ENCODE results near the gene UGP2. TPM values are rescaled to one million over a fixed set of nuclear protein-coding genes. Genes with fewer than 3 reads are reported as not detected.

UGP2 gene
- total and polyA plus RNA-seq, 5 donors from 2014 or later, result 118 to 279 (median 210) TPM

DNA sequence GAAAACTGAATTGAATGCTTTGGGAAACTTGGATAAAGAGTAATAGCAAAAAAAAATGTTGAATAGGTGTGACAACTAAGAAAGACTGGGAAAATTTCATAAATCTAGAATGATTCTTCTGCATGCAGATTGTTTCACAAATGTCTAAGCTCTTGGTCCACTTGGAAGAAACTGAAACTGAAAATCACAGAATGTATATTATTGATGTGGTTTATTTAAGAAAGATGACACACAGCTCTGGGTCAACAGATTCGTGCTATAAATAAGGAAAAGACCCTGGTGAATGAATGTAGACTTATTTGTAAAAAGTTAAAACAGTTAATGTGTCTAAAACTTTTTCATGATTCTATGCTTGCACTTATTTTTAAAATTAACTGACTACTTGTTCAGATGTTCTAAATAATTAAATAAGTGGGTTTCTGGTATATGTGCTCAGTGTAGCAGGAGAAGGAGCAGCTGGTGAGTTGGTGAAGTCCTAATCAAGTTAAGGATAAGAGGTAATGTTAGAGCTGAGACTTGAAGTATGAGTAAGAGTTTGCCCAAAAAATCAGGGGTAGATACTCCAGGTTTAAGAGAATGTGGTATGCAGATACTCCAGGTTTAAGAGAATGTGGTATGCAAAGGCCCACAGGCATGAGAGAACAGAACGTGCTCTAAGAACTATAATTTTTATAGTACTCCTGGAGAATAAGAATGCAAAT, 24.5 kb downstream of the UGP2 start:
- DNase-seq, result peak in 2 of 3 donors; percentile 19 to 68
- peak overlapping the region; percentile 56 for H3K4me3 ChIP-seq (ENCODE audit: low read depth, low read length)
- Mint-ChIP-seq H3K4me1 (peaks cover 34 to 62% (median 50%) of the 10 kb centered on the region in 4 donors), H3K9me3 (no peaks in the 10 kb centered on the region), H3K27me3 (no peaks in the 10 kb centered on the region), H3K4me3 (peak overlapping the region in 1 of 4 donors; percentile 25), H3K36me3 (peaks cover 28% of the 10 kb centered on the region), H3K27ac (peak overlapping the region; percentile 75 to 86 (median 84))
- no peaks in the 10 kb centered on the region for H3K9me3 ChIP-seq (ENCODE audit: control insufficient read depth in 2 of 2, low read length in 2 of 2)
- peak overlapping the region; percentile 52 for H3K27ac ChIP-seq (ENCODE audit: insufficient read depth, low read length, poor library complexity, severe bottlenecking)
- no peaks in the 10 kb centered on the region for H3K27me3 ChIP-seq (ENCODE audit: control insufficient read depth, insufficient read depth, low read length)
- peaks cover 24% of the 10 kb centered on the region for H3K4me1 ChIP-seq (ENCODE audit: control insufficient read depth, insufficient read depth, low read length, poor library complexity, severe bottlenecking)
- peaks cover 52% of the 10 kb centered on the region for H3K36me3 ChIP-seq (ENCODE audit: control insufficient read depth, insufficient read depth, low read length)
- peak; percentile 51 to 70 for ATAC-seq (ENCODE audit: low read depth in 2 of 2)

DNA sequence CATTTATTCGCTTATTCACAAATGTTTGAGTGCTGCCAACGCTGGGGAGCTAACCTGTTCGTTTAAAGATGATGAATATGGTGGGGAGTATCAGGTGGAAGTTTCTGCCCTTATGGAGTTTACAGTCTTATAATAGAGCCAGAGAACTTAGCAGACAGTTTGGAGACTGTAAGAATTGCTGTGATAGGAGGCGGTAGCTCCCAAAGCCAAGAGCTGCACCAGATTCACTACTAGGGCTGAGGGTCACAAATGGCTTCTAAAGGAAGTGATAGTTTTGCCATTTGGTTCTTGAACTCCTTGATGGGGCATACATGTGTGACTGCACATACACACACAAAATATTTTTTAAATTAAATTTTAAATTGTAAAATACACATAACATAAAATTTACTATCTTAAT, 29.0 kb downstream of the UGP2 start:
- Histone ChIP-seq H3K9me3 (ENCODE audit: control insufficient read depth in 2 of 2, low read length in 2 of 2) (no peaks in the 10 kb centered on the region), H3K27ac (ENCODE audit: insufficient read depth, low read length, poor library complexity, severe bottlenecking) (no peak overlapping the region), H3K36me3 (ENCODE audit: control insufficient read depth, insufficient read depth, low read length) (peaks cover 52% of the 10 kb centered on the region), H3K27me3 (ENCODE audit: control insufficient read depth, insufficient read depth, low read length) (no peaks in the 10 kb centered on the region), H3K4me1 (ENCODE audit: control insufficient read depth, insufficient read depth, low read length, poor library complexity, severe bottlenecking) (peaks cover 15% of the 10 kb centered on the region), H3K4me3 (ENCODE audit: low read depth, low read length) (no peak overlapping the region)
- Mint-ChIP-seq H3K4me3 (no peak overlapping the region), H3K27ac (no peak overlapping the region), H3K36me3 (peaks cover 37% of the 10 kb centered on the region), H3K4me1 (peaks cover 56 to 72% (median 58%) of the 10 kb centered on the region in 4 donors), H3K9me3 (peaks cover 0 to 2% (median 0%) of the 10 kb centered on the region in 7 donors), H3K27me3 (no peaks in the 10 kb centered on the region)
- ATAC-seq (ENCODE audit: low read depth in 2 of 2) (no peak), DNase-seq (no peak)

DNA sequence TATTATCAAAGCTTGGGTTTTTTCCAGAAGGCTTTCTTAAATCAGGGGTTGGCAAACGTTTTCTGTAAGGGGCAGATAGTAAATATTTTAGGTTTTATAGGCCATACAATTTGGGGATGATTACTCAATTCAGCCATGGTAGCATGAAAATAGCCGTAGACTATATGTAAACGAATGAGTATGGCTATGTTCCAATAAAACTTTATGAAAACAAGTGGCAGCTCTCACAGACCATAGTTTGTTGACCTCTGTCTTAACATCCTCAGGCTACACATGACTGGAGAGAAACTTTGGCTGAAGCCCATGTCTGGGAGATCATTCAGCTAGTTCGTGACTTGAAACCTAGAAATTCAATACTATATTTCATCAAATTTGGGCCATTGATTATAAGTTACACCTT, 30.2 kb downstream of the UGP2 start:
- Histone ChIP-seq H3K27me3 (ENCODE audit: control insufficient read depth, insufficient read depth, low read length) (no peaks in the 10 kb centered on the region), H3K4me1 (ENCODE audit: control insufficient read depth, insufficient read depth, low read length, poor library complexity, severe bottlenecking) (peaks cover 4% of the 10 kb centered on the region), H3K9me3 (ENCODE audit: control insufficient read depth in 2 of 2, low read length in 2 of 2) (no peaks in the 10 kb centered on the region), H3K27ac (ENCODE audit: insufficient read depth, low read length, poor library complexity, severe bottlenecking) (no peak overlapping the region), H3K4me3 (ENCODE audit: low read depth, low read length) (no peak overlapping the region), H3K36me3 (ENCODE audit: control insufficient read depth, insufficient read depth, low read length) (peaks cover 46% of the 10 kb centered on the region)
- Mint-ChIP-seq H3K27me3 (no peaks in the 10 kb centered on the region), H3K4me3 (no peak overlapping the region), H3K9me3 (peaks cover 0 to 2% (median 0%) of the 10 kb centered on the region in 7 donors), H3K27ac (peak overlapping the region in 1 of 3 donors; percentile 5), H3K36me3 (peaks cover 45% of the 10 kb centered on the region), H3K4me1 (peaks cover 47 to 73% (median 56%) of the 10 kb centered on the region in 4 donors)
- DNase-seq (no peak), ATAC-seq (ENCODE audit: low read depth in 2 of 2) (no peak)

DNA sequence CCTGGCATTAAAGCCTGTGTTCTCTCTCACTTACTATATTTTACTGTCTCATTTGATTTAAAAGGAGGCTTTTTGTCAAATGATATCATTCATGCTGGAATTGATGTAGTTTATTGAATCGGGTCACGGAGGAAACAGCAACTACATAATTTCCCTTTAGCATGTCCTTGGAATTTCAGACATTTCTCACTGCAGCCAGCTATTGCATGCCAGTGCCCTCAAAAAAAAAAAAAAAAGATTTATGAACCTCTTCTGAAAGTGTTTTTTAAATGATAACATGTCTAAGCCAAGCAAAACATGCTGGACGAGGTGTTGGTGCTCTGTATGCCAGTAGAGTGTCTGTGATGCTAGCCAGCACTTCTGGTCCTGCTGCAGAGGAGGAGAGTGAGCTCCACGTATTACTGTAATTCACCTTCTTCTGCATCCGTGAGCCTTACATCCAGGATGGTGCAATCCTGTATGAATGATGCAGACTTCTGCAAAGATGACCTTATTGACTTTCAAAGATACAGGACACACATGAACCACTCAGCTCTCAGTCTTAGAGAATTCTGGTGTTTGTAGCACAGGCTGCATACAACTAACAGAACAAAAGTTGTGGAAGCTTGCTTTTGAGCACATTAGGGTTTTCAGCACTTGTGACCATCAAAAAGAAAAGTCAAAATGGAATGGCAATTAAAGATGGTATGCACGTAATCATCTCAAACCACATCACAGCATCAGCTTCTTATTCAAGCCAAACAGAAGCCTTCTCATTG, 31.1 kb downstream of the UGP2 start:
- Mint-ChIP-seq H3K4me3 (no peak overlapping the region), H3K27ac (peak overlapping the region in 1 of 3 donors; percentile 12), H3K27me3 (no peaks in the 10 kb centered on the region), H3K9me3 (peaks cover 0 to 2% (median 0%) of the 10 kb centered on the region in 7 donors), H3K4me1 (peaks cover 42 to 72% (median 56%) of the 10 kb centered on the region in 4 donors), H3K36me3 (peaks cover 51% of the 10 kb centered on the region)
- H3K9me3 ChIP-seq (ENCODE audit: control insufficient read depth in 2 of 2, low read length in 2 of 2), result no peaks in the 10 kb centered on the region
- ATAC-seq (ENCODE audit: low read depth in 2 of 2) (no peak), DNase-seq (no peak)
- peaks cover 50% of the 10 kb centered on the region for H3K36me3 ChIP-seq (ENCODE audit: control insufficient read depth, insufficient read depth, low read length)
- H3K27ac ChIP-seq (ENCODE audit: insufficient read depth, low read length, poor library complexity, severe bottlenecking), result no peak overlapping the region
- H3K4me3 ChIP-seq (ENCODE audit: low read depth, low read length), result no peak overlapping the region
- H3K4me1 ChIP-seq (ENCODE audit: control insufficient read depth, insufficient read depth, low read length, poor library complexity, severe bottlenecking), result peaks cover 4% of the 10 kb centered on the region
- no peaks in the 10 kb centered on the region for H3K27me3 ChIP-seq (ENCODE audit: control insufficient read depth, insufficient read depth, low read length)

DNA sequence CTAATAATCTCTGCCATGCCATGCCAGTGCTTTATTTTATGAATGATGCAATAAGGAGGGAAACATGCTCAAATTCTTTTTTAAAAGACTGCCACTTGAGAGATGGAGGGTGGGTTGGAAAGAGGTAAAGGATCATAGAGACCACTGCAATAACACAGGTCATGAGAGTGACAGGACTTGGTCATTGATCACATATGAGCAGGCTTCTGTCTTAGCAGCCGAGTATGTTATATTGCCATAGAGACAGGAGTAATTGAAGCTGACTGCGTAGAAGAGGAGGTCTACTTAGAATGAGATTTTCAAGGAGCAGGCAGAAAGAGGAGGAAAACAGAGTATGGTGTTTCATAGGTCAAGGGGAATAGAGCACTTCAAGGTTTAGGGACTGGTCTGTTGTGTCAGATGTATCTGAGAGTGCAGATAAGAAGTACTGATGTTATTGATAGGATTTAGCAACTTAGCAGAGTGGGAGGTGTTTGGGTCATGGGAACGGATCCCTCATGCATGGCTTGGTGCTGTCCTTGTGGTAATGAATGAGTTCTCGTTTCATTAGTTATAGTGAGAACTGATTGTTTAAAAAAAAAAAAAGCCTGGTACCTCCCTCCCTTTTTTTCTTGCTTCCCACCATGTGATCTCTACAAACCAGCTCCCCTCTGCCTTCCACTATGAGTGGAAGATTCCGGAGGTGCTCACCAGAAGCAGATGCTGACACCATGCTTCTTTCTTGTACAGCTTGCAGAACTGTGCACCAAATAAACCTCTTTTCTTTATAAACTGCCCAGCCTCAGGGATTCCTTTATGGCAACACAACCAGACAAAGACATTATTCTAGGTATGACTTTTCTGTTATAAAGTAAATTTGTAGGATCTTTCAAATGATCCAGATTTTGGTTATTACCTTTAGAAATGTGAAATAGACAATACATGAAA, 32.8 kb downstream of the UGP2 start:
- Mint-ChIP-seq H3K27ac (peak overlapping the region; percentile 39 to 83 (median 43)), H3K27me3 (no peaks in the 10 kb centered on the region), H3K4me1 (peaks cover 33 to 71% (median 46%) of the 10 kb centered on the region in 4 donors), H3K4me3 (no peak overlapping the region), H3K9me3 (peaks cover 0 to 2% (median 0%) of the 10 kb centered on the region in 7 donors), H3K36me3 (peaks cover 43% of the 10 kb centered on the region)
- H3K4me1 ChIP-seq (ENCODE audit: control insufficient read depth, insufficient read depth, low read length, poor library complexity, severe bottlenecking), result peaks cover 4% of the 10 kb centered on the region
- no peak overlapping the region for H3K4me3 ChIP-seq (ENCODE audit: low read depth, low read length)
- no peak overlapping the region for H3K27ac ChIP-seq (ENCODE audit: insufficient read depth, low read length, poor library complexity, severe bottlenecking)
- no peaks in the 10 kb centered on the region for H3K27me3 ChIP-seq (ENCODE audit: control insufficient read depth, insufficient read depth, low read length)
- ATAC-seq (ENCODE audit: low read depth in 2 of 2), result no peak
- peaks cover 42% of the 10 kb centered on the region for H3K36me3 ChIP-seq (ENCODE audit: control insufficient read depth, insufficient read depth, low read length)
- no peak for DNase-seq
- no peaks in the 10 kb centered on the region for H3K9me3 ChIP-seq (ENCODE audit: control insufficient read depth in 2 of 2, low read length in 2 of 2)

DNA sequence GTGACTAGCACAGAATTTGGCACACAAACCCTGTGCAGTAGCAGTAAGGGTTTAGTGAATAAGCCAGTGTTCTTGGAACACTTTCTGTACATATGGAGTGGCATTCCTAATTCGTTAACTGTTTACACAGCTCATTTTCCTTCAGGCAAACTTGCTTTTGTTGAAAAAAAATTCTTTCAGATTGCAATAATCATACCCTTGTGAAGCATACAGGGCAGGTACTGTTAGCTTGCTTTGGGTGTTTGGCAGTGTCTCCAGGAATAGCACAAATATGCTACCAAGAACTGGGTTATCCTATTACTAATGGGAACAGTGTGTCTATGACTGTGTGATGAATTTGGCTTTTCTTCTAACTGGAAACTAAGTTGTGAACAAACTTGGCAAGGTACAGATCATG, 33.4 kb downstream of the UGP2 start:
- Histone ChIP-seq H3K9me3 (ENCODE audit: control insufficient read depth in 2 of 2, low read length in 2 of 2) (no peaks in the 10 kb centered on the region), H3K4me1 (ENCODE audit: control insufficient read depth, insufficient read depth, low read length, poor library complexity, severe bottlenecking) (peaks cover 4% of the 10 kb centered on the region), H3K4me3 (ENCODE audit: low read depth, low read length) (no peak overlapping the region), H3K27me3 (ENCODE audit: control insufficient read depth, insufficient read depth, low read length) (no peaks in the 10 kb centered on the region), H3K27ac (ENCODE audit: insufficient read depth, low read length, poor library complexity, severe bottlenecking) (no peak overlapping the region), H3K36me3 (ENCODE audit: control insufficient read depth, insufficient read depth, low read length) (peaks cover 40% of the 10 kb centered on the region)
- peaks cover 0 to 2% (median 0%) of the 10 kb centered on the region in 7 donors for H3K9me3 Mint-ChIP-seq
- peak overlapping the region in 2 of 3 donors; percentile 44 to 83 for H3K27ac Mint-ChIP-seq
- H3K4me1 Mint-ChIP-seq, result peaks cover 33 to 72% (median 45%) of the 10 kb centered on the region in 4 donors
- no peaks in the 10 kb centered on the region for H3K27me3 Mint-ChIP-seq
- ATAC-seq (ENCODE audit: low read depth in 2 of 2), result no peak
- H3K36me3 Mint-ChIP-seq, result peaks cover 43% of the 10 kb centered on the region
- no peak for DNase-seq
- no peak overlapping the region for H3K4me3 Mint-ChIP-seq

DNA sequence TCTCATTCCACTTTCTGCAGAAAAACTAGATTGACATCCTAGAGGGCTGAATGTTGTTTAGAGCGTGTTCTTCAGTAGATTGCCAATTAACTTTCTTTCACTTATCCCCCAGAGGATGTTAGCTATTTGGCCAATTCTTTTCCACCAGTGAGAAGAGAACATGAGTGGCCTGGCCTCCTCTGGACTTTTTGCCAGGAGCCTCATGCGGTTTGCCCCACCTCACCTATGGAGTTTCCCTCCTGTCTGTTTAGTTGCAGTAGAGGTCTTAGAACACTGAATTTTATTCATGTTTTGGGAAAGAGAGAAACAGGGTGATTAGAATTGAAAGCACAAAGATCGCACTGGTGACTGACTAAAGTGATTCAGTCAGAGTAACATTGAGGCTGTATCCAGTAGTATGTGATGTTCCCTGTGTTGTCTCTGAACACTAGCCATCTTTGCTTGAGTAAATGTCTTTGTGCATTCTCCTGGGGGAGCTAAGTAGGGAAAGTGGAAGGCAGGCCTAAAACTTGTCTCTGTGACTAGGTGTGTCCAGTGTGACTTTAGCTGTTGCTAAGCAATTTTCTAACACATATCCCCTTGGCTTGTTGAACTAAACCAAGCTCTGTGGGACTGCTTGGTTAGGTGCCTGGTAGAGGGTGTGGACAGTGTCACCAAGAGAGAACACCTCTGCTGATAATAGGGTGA, 34.0 kb downstream of the UGP2 start:
- no peak for DNase-seq
- H3K27ac Mint-ChIP-seq, result peak overlapping the region; percentile 44 to 83 (median 82)
- H3K27me3 Mint-ChIP-seq, result no peaks in the 10 kb centered on the region
- peaks cover 33 to 75% (median 49%) of the 10 kb centered on the region in 4 donors for H3K4me1 Mint-ChIP-seq
- Histone ChIP-seq H3K4me3 (ENCODE audit: low read depth, low read length) (no peak overlapping the region), H3K36me3 (ENCODE audit: control insufficient read depth, insufficient read depth, low read length) (peaks cover 42% of the 10 kb centered on the region), H3K27ac (ENCODE audit: insufficient read depth, low read length, poor library complexity, severe bottlenecking) (no peak overlapping the region), H3K4me1 (ENCODE audit: control insufficient read depth, insufficient read depth, low read length, poor library complexity, severe bottlenecking) (peaks cover 4% of the 10 kb centered on the region), H3K9me3 (ENCODE audit: control insufficient read depth in 2 of 2, low read length in 2 of 2) (no peaks in the 10 kb centered on the region), H3K27me3 (ENCODE audit: control insufficient read depth, insufficient read depth, low read length) (no peaks in the 10 kb centered on the region)
- ATAC-seq (ENCODE audit: low read depth in 2 of 2), result no peak
- H3K9me3 Mint-ChIP-seq, result peaks cover 0 to 2% (median 0%) of the 10 kb centered on the region in 7 donors
- H3K4me3 Mint-ChIP-seq, result no peak overlapping the region
- peaks cover 41% of the 10 kb centered on the region for H3K36me3 Mint-ChIP-seq
